Measurements from ENCODE around the gene UMODL1.

DNA sequence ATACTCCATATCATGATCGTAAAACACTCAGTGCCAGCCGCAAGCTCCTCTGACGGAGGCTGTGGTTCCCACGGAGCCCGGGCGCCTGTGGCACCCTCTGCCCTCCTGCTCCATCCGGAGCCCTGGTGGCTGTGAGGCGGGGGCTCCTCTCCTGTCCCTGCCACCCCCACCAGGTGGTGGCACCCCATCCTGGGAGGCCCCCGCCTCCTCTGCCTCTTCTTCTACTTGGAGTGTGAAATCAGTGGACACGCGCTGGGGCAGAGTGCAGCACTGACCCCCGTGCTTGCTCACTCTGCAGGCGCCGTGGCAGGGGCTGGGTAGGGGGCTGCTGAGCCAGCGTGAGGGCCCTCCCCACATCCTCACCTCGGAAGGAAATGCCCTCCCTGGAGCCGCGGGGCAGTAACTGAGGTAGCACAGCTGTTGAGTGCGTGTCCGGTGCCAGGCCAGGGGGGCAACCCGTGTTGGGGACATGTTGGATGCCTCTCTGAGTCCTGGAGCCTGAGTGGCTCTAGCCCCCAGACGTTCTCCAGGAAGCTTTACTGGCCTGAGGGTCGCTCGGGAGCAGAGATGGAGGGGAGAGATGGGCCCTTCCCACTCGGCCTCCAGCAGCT, 89.1 kb downstream of the UMODL1 start:
- TF ChIP-seq POLR2A (IDR thresholded peaks at IDR 0.05; ENCODE audit: low read length) (no peak), GATA1 (IDR thresholded peaks at IDR 0.05; ENCODE audit: low read depth, low read length) (no peak)

Data from erythroblast (primary cell).